Fibroblast of pulmonary artery (primary cell): ENCODE measurements around the gene LAMB4.
A peak's percentile ranks its signal among the peaks of the same experiment; 100 is the strongest.

ENCODE experiments used
- DNase-seq: peaks from one replicate; pipeline ENCODE4 v3.0.0-alpha.2; 2010; ENCODE audit warnings: low read depth
- H3K4me3 ChIP-seq: replicated peaks from 2 replicates; pipeline ENCODE4 v1.5.1; 2011; ENCODE audit warnings: low read depth, mild to moderate bottlenecking, control low read depth, low read length, moderate library complexity
- TF ChIP-seq, protein P1 (sequence below): IDR thresholded peaks from 2 replicates; pipeline ENCODE4 v1.5.1; 2011; ENCODE audit warnings: mild to moderate bottlenecking, control low read depth, low read length, inconsistent platforms; ENCODE audit errors: missing control alignments

The LAMB4 gene

GRCh38 chr7:108093341-108093740 lies 36.8 kb downstream of the LAMB4 start:
- TF ChIP-seq, protein P1, sequence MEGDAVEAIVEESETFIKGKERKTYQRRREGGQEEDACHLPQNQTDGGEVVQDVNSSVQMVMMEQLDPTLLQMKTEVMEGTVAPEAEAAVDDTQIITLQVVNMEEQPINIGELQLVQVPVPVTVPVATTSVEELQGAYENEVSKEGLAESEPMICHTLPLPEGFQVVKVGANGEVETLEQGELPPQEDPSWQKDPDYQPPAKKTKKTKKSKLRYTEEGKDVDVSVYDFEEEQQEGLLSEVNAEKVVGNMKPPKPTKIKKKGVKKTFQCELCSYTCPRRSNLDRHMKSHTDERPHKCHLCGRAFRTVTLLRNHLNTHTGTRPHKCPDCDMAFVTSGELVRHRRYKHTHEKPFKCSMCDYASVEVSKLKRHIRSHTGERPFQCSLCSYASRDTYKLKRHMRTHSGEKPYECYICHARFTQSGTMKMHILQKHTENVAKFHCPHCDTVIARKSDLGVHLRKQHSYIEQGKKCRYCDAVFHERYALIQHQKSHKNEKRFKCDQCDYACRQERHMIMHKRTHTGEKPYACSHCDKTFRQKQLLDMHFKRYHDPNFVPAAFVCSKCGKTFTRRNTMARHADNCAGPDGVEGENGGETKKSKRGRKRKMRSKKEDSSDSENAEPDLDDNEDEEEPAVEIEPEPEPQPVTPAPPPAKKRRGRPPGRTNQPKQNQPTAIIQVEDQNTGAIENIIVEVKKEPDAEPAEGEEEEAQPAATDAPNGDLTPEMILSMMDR = no peak
- H3K4me3 ChIP-seq = no peak overlapping the region
- DNase-seq = peak; percentile 91

DNA sequence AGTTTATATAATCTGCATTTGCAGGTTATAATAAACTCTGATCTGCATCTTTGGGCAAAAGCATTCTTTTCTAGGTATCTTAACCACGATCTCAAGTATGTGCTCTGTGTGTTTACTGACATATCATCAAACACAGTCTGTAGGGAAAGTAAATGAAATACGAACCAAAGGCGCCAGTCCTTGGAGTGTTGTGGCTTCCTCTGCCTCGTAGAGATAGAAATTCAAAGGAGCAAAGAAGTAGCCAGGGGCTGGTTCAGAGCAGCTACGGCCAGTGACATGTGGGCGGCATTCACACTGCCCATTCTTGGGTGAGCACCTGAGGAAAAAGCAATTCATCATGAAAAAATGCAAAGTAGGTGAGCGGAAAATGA lies 38.7 kb downstream of the LAMB4 start:
- no peak overlapping the region for H3K4me3 ChIP-seq
- TF ChIP-seq, protein P1 = no peak
- no peak for DNase-seq

GRCh38 chr7:108090791-108091460 lies 39.2 kb downstream of the LAMB4 start:
- no peak overlapping the region for H3K4me3 ChIP-seq
- no peak for DNase-seq
- TF ChIP-seq, protein P1 = no peak

- TF ChIP-seq, protein P1 = no peak
- no peak for DNase-seq
- H3K4me3 ChIP-seq = no peak overlapping the region
Observed at GRCh38 chr7:108089381-108089780, 40.8 kb downstream of the LAMB4 start.

GRCh38 chr7:108088729-108089128 lies 41.4 kb downstream of the LAMB4 start:
- H3K4me3 ChIP-seq = no peak overlapping the region
- DNase-seq = no peak
- TF ChIP-seq, protein P1 = no peak

GRCh38 chr7:108087778-108088177 lies 42.4 kb downstream of the LAMB4 start:
- TF ChIP-seq, protein P1 = no peak
- H3K4me3 ChIP-seq = no peak overlapping the region
- peak; percentile 48 for DNase-seq

DNA sequence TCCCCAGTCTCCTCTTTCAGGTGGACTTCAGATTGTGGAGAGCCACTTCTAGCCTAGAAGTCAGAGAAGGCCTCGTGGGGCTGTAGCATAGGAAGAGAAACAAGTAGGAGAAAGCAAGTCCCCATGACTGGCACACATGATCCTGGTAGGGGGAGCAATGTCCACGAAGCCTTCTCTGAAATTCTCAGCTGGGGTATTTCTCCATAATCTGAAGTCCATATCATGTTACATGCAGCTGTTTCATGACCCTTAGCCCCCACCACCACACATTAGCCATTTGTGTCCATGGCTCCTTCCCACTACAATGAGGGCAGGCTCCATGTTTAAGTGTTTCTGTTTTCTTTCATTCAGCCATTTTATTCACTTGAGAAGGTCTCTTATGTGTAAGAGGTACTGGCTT lies 43.2 kb downstream of the LAMB4 start:
- no peak for DNase-seq
- TF ChIP-seq, protein P1 = no peak
- no peak overlapping the region for H3K4me3 ChIP-seq
